Measurements from ENCODE around the gene ANKRD13D. TPM values are rescaled to one million over a fixed set of nuclear protein-coding genes. Genes with fewer than 3 reads are reported as not detected.

The ANKRD13D gene
- total and polyA plus RNA-seq, 2 of the 8 experiments (the other 6 are each of a cell fraction or from before 2014, with no cell fraction given) = 24.9 to 26.5 TPM

GRCh38 chr11:67313125-67313890 is 24.2 kb downstream of the ANKRD13D start:
- Histone ChIP-seq H3K23ac (ENCODE audit: insufficient read length) (no peak overlapping the region), H2AK5ac (ENCODE audit: low read depth, low read length) (no peak overlapping the region), H2BK5ac (ENCODE audit: low read depth, low read length) (no peak overlapping the region), H4K91ac (replicated peaks; ENCODE audit: insufficient read length, low read length) (no peak overlapping the region), H2BK20ac (ENCODE audit: low read length) (no peak overlapping the region), H4K5ac (ENCODE audit: insufficient read length, low read depth, low read length) (no peak overlapping the region), H3K27me3 (replicated peaks in 1 of 4; ENCODE audit: control insufficient read depth in 3 of 4, extremely low read depth in 1 of 4, insufficient read depth in 3 of 4, low read length in 3 of 4) (peaks cover 2 to 4% (median 4%) of the 10 kb centered on the region in 4 experiments; a peak in 6 of 7 replicates), H3K9ac (replicated peaks in 1 of 4; ENCODE audit: extremely low read depth in 1 of 4, low read depth in 3 of 4, low read length in 3 of 4) (no peak overlapping the region), H3K27ac (ENCODE audit: low read depth, low read length) (no peak overlapping the region), H3K4me3 (ENCODE audit: extremely low read depth in 1 of 4, insufficient read depth in 2 of 4, low read depth in 3 of 4, low read length in 4 of 4) (no peak overlapping the region), H2AFZ (ENCODE audit: low read length) (no peak overlapping the region), H4K8ac (ENCODE audit: extremely low read depth, insufficient read depth, low read length) (no peak overlapping the region), H3K18ac (ENCODE audit: extremely low read depth, low read length) (no peak overlapping the region), H3K4me2 (ENCODE audit: insufficient read depth in 1 of 2, low read depth in 2 of 2, low read length in 2 of 2) (no peak overlapping the region), H3K14ac (ENCODE audit: insufficient read length) (no peak overlapping the region), H3K79me2 (ENCODE audit: control insufficient read depth in 1 of 2, insufficient read depth in 2 of 2, low read length in 2 of 2) (no peaks in the 10 kb centered on the region), H2BK15ac (ENCODE audit: low read length) (no peak overlapping the region), H3K79me1 (ENCODE audit: low read depth, low read length) (no peaks in the 10 kb centered on the region), H2BK12ac (ENCODE audit: low read depth, low read length) (no peak overlapping the region), H3K4me1 (replicated peaks in 1 of 4; ENCODE audit: control insufficient read depth in 3 of 4, insufficient read depth in 4 of 4, low read length in 3 of 4) (peaks cover 0 to 1% (median 0%) of the 10 kb centered on the region in 4 experiments; a peak in 3 of 7 replicates), H4K20me1 (replicated peaks in 1 of 2; ENCODE audit: control insufficient read depth in 1 of 2, insufficient read depth in 2 of 2, low read length in 2 of 2) (peaks cover 0 to 2% of the 10 kb centered on the region in 2 experiments), H2BK120ac (replicated peaks; ENCODE audit: low read depth, low read length) (no peak overlapping the region), H3K56ac (replicated peaks; ENCODE audit: insufficient read length, low read depth, low read length) (no peak overlapping the region), H3K9me3 (ENCODE audit: insufficient read depth in 2 of 2, low read depth in 1 of 2, low read length in 1 of 2) (no peaks in the 10 kb centered on the region), H3K4ac (replicated peaks; ENCODE audit: insufficient read length, low read depth, low read length) (no peak overlapping the region), H3K36me3 (ENCODE audit: control insufficient read depth in 2 of 4, insufficient read depth in 4 of 4, low read length in 3 of 4) (peaks cover 0 to 4% (median 0%) of the 10 kb centered on the region in 4 experiments; a peak in 2 of 8 replicates), H3K23me2 (ENCODE audit: low read depth, low read length) (peaks cover 3% of the 10 kb centered on the region; the same call in 1 of the 2 replicates)
- TF ChIP-seq NRF1 (IDR thresholded peaks at IDR 0.05; ENCODE audit: low read depth, low read length) (no peak), FOSL1 (IDR thresholded peaks at IDR 0.05; ENCODE audit: insufficient read depth, low read depth, low read length) (no peak), GTF2F1 (IDR thresholded peaks at IDR 0.05; ENCODE audit: borderline replicate concordance, low read depth, low read length) (no peak), CHD1 (IDR thresholded peaks at IDR 0.05; ENCODE audit: low read depth, low read length) (no peak), SIN3A (conservative IDR thresholded peaks at IDR 0.05 in 1 of 2, IDR thresholded peaks at IDR 0.05 in 1 of 2; ENCODE audit: low read depth in 1 of 2, low read length in 2 of 2) (no peak), CHD2 (IDR thresholded peaks at IDR 0.05; ENCODE audit: low read length) (no peak), SRF (IDR thresholded peaks at IDR 0.05; ENCODE audit: low read depth, low read length) (no peak)
- no peak for DNase-seq (ENCODE audit: low read depth in 1 of 2, low spot score in 2 of 2)
- ChIA-PET CTCF (ENCODE audit: partially characterized antibody) (interaction anchor here (0.6 to 11.4 kb wide), 9 partner anchors 14 to 322 kb away, joined by 3 to 186 read pairs (median 4); partner anchors contain the start of gene GRK2), POLR2A (ENCODE audit: partially characterized antibody) (interaction anchor here (0.6 to 1.4 kb wide), 3 partner anchors 9 to 12 kb away, joined by 3 to 4 read pairs (median 3); partner anchors contain the start of gene SSH3)
- FAIRE-seq = no peak
- WGBS, 2 experiments (ENCODE audit: extremely low coverage in 1 of 2, insufficient coverage in 1 of 2, insufficient read length in 1 of 2, insufficient replicate concordance in 2 of 2, low coverage in 1 of 2, low lambda C conversion rate in 2 of 2, missing lambda C conversion rate in 1 of 2) = 83% methylated on average over 11 of the region's 11 CpGs; no CpG with 5 or more reads in 1 of the 2 experiments
